HG03095 (cell line): ENCODE results near the gene NR1D1.

Experiments used
- ATAC-seq: cut with Tn5 transposase; IDR thresholded peaks from one replicate; pipeline ENCODE4 v1.9.1; 2021; ENCODE audit warnings: moderate library complexity; ENCODE audit not compliant: unreplicated experiment

NR1D1 gene

GRCh38 chr17:40076591-40076990 is 23.8 kb downstream of the NR1D1 start:
- no peak for ATAC-seq

DNA sequence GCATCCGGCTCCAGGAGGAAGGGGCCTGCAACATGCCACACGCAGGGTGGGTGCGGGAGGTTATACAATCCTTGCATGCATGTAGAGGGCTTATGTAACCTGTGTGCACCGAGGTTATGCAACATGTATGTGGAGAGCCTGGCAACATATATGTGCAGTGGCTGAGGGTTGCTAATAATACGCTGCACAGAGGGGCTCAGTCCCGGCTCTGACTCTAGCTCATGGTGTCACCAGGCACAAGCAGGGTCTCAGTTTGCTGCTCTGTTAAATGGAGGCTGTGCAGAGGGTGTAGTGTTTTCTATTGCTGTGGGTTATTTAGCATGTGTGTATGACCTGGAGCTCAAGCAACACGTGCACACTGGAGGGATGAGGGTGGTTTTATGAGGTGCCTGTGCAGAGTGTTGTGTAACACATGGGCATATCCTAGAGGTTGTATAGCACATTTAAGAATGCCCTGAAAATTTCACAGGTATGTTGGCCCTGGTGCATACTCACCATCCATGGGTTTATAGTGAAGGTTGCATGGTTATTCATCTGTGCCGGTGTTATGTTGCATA is 24.4 kb downstream of the NR1D1 start:
- no peak for ATAC-seq

GRCh38 chr17:40075201-40075941 is 25.0 kb downstream of the NR1D1 start:
- ATAC-seq = no peak

- ATAC-seq = no peak
These were observed 25.6 kb downstream of the NR1D1 start for GRCh38 chr17:40074871-40075200.

DNA sequence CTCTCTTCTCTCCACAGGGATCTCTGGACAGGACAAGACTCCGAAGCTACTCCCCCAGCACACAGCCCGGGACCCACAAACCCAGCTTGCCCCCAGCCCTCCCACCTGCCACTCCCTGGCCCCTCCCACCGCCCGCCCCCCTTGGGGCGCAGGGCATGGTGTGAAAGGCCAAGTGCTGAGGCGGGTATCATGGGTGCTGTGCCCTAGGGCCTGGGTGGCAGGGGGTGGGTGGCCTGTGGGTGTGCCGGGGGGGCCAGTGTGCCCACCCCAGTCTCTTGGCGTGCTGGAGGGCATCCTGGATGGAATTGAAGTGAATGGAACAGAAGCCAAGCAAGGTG is 26.2 kb downstream of the NR1D1 start:
- ATAC-seq = no peak

GRCh38 chr17:40073454-40074174 is 26.8 kb downstream of the NR1D1 start:
- no peak for ATAC-seq

GRCh38 chr17:40072735-40073346 is 27.5 kb downstream of the NR1D1 start:
- ATAC-seq = no peak

GRCh38 chr17:40072040-40072734 is 28.2 kb downstream of the NR1D1 start:
- no peak for ATAC-seq

GRCh38 chr17:40071313-40072039 is 28.9 kb downstream of the NR1D1 start:
- no peak for ATAC-seq

DNA sequence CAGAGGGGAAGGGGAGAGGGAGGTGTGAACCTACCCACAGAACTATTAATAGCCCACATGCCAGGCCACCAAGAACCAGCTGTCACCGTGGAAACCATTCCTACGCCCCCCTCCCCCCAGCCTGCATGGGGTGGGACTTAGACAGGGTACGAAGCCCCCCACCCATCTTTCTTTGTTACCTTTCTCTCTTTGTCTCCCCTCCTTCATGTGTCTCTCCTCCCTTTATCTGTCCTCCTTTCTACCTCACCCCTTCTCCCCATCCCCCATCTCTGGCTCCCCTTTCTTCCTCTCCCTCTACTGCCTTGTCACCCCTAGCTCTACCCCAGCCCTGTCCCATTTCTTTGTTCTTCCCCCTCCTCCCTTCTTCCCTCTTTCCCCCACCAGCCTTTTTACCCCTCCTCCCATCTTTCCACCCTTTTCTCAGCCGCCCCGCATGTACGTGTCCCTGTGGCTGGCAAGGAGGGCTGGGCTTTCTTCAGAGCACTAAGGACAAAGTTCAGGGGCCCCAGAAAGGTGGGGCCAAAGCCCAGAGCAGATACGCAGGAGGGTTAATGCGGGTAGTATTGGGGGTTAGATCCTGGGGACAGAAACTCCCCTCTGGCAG is 29.6 kb downstream of the NR1D1 start:
- no peak for ATAC-seq

GRCh38 chr17:40069751-40070708 is 30.4 kb downstream of the NR1D1 start:
- ATAC-seq = no peak

DNA sequence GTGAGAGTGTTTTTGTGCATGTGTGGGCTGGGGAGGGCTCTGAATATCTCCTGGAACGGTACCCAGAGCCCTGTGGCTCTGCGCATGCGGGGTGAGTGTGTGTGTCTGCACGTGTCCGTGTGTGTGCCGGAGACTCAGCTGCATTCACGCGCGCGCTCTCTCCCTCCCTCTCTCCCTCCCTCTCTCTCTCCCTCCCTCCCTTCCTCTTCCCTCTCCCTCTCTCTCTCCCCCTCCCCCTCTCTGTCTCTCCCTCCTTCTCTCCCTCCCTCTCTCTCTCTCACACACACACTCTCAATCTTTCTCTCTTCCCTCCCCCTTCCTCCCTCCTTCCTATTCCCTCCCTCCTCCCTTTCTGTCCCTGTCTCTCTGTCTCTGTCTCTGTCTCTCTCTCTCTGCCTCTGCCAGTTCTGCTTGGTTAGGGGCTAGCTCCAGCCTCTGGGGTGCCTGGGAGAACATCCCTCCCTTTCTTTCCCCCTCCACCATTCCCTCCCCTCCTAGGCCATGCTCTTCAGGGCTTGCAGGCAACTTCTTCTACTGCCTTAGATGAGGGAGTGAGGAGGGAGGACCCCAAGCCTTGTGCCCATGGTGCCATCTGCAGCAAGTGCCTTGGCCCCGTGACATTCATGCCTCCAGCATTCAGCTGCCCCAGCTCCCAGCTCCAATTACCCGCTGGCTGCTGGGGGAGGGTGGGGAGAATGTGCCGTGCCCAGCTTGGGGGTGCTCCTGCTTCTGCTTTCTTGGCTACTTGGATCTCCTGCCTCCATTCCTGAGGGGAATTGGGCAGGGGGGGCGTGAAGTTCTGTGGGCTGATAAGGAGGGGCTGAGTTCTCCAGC is 31.3 kb downstream of the NR1D1 start:
- ATAC-seq = no peak

DNA sequence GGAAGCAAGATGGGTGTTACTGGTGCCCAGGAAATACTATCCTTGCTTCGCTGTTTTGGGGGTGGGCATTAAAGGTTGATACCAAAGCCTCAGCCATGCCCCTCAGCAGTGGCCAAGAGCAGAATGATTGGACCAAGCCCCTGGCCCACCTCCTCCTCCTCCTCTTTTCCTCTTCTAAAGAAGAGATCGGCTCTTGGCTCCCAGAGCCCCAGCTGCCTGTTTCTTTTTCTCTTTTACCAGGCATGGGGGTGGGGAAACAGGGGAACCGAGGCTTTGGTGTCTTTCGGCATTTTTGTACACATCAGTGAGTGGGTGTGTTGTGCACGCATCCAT is 31.8 kb downstream of the NR1D1 start:
- no peak for ATAC-seq

DNA sequence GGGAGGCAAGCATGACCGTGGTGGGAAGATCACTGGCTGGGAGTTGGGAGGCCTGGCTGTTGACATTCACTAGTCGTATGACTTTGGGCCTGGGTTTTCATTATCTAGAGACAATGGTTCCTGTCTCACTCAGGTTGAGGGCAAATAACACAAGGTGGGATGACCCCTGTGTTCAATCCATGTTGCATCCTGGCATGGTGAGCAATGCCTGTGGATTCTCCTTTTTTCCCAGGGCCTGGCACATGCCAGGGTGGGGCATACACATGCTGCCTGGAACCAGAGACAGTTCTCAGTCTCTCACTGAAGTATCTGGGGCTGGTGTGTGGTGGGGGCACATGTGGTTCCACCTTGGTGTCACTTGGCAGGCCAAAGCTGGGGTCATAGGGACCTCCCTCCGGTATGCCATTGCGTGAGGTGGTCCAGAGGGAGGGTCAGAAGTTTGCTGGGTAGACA is 32.2 kb downstream of the NR1D1 start:
- no peak for ATAC-seq

- ATAC-seq = no peak
These were observed 32.7 kb downstream of the NR1D1 start for GRCh38 chr17:40067710-40068109.

DNA sequence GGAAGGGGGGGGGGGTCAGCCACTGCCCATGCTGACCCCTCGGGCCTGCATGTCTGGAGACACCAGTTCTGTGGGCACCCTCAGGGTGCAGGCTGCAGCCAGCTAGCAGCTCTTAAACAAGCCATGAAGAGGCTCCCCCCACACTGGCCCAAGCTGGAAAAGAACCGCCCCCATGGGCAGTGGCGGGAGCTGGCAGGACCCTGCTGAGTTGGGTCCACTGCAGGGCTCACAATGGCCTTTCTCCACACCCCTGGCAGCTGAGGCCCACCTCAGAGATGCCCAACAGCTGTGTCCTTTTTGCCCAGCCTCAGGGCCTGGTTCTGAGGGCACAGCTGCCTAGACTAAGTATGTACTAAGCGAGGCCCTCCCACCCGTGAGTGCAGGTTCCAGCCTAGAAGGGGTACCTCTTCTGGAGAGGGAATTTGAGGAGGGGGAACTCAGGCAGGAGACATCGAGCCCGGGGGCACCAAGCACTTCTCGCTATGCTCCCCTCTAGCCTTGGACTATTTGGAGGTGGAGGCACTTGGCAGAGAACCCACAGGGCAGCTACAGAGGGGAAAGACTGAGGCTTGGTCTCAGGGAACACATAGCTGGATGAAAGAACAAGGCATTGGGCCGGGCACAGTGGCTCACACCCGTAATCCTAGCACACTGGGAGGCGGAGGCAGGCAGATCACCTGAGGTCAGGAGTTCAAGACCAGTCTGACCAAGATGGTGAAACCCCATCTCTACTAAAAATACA is 34.4 kb downstream of the NR1D1 start:
- ATAC-seq = no peak

DNA sequence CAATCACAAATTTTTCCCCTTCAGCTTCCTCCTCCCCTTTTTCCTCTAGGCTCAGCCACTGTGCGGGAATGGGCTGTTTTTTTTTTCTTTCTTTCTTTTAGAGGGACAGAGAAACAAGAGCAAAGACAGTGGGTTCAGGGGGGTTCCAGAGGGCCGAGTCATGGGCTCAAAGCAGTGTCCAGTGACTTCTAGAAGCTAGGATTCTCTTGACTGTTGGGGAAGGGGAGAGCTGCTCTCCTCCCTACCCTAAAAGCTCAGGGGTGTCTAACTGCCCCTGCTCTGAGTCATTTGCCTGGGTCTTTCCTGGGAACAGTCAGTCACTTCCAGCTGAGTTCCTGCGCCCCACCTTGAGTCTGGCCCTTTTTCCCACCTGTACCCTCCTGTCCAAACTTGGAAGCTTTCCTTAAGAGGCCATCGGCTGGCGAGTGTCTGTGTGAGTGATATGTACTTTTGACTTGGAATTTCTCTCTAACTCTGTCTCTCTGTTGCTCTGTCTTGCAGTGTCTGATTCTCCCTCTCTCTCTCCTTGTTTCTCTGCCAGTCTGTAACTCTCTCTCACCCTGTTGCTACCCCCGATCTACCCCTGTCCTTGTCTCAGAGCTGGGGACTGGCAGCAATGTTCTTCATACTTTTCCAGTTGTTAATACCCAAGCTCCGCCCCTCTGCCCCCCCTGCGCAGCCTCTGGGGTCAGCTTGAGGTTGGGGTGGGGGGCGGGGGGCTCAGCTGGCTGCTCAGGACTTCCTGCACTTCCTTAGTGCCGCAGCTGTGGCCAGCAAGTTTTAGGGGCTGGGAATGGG is 35.2 kb downstream of the NR1D1 start:
- ATAC-seq = no peak
